ENCODE results near the gene DCBLD1.
"Not testable (repeated sequence)": the region's sequence is repeated elsewhere in the genome, so short reads cannot be mapped to it uniquely, and the experiment has no call there.

DCBLD1 gene

DNA sequence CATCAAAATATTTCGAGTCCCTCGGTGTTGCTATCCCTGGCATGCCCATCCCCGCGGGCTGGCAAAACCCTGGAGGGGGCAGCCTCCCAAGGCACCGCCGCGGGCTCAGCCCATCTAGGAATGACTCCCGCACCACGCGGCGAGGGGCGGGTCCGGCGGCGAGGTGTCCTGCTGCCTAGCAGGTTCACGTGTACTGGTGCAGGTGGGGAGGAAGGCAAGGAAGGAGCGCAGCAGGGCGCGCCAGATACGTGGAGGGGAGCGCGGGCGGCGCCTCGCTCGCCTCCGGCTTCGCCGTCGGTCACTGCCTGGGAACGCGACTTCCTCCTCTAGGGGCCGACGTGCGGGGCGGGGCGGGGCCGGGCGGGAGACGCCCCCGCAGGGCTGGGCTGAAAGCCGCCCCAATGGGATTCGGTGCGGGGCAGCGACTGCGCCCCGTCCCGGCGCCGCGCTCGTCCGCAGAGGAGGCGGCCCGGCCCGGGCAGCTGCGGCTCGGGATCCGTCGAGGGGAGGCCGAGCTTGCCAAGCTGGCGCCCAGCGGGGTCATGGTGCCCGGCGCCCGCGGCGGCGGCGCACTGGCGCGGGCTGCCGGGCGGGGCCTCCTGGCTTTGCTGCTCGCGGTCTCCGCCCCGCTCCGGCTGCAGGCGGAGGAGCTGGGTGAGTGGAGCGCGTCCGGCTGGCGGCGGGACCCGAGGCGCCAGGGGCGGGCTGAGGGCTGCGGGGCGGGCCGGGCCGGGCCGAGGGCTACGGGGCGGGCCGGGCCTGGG lies at the start of gene DCBLD1:
Gene DCBLD1 (plus strand): TSS at position 435 of the 764 bp plus-strand sequence. CDS start 108 bp downstream, at position 543.
- TF ChIP-seq, protein P1, sequence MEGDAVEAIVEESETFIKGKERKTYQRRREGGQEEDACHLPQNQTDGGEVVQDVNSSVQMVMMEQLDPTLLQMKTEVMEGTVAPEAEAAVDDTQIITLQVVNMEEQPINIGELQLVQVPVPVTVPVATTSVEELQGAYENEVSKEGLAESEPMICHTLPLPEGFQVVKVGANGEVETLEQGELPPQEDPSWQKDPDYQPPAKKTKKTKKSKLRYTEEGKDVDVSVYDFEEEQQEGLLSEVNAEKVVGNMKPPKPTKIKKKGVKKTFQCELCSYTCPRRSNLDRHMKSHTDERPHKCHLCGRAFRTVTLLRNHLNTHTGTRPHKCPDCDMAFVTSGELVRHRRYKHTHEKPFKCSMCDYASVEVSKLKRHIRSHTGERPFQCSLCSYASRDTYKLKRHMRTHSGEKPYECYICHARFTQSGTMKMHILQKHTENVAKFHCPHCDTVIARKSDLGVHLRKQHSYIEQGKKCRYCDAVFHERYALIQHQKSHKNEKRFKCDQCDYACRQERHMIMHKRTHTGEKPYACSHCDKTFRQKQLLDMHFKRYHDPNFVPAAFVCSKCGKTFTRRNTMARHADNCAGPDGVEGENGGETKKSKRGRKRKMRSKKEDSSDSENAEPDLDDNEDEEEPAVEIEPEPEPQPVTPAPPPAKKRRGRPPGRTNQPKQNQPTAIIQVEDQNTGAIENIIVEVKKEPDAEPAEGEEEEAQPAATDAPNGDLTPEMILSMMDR (IDR thresholded peaks at IDR 0.05; ENCODE audit: low read depth, low read length), result no peak

DNA sequence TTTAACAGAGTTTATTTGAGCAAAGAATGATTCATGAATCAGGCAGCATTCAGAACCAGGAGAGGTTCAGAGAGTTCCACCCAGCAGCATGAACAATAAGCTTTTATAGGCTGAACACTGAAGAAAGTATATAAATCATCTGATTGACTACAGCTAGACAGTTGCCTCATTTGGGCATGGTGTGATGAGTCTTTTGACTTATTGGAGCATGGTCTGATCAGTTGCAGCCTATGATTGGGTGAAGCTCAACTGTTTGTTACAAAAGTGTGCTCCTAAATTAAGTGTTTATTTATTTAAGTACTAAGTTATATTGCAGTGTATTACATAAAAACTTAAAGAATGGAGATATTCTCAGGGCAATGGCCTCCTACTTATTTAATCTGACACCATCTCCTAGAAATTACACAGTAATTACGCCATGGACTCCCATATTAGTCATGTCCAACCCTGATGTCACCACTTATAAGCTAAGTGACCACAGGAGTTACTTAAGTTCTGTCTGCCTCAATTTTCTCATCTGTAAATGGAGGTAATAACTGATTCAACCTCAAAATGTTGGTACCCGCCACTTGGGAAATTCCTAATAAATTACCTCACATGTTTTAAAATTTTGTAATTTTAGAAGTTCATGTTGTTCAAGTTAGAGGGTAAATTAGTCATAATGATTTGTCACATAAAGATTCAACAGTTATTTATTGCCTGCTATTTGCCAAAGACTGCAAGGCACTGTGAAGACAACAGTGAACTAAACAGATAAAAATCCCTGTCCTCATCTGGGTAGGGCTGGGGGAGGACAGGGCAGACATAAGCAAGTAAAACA lies 41.6 kb upstream of the DCBLD1 start:
- no peak overlapping the region for H3K4me3 ChIP-seq (ENCODE audit: low read depth, low read length)
- TF ChIP-seq, protein P1 (IDR thresholded peaks at IDR 0.05; ENCODE audit: low read depth, low read length), result no peak

More for the DNA sequence above, at the start of gene DCBLD1:
- peak within 1 kb of the TSS; percentile 88 for H3K4me3 ChIP-seq (ENCODE audit: low read depth, low read length)

DNA sequence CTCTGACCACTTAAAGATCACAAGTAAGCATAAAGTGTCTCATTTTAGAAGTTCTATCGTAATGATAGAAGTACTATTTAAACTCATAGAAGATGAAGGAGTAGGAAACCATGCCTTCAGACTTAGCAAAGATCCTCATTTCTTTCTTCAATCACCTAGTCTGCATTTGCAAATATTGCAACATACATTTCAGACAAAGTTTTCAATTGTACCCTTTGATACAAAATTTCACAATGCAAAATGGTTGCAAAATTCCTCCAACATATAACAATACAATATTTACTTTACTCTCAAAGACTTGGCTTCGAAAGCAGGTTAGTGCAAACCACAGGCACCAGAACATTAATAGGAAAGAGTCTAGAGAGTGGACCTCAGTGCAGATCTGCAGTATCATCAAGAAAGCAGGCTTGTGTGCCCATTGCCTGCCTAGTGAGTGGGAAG lies 40.6 kb upstream of the DCBLD1 start:
- TF ChIP-seq, protein P1 (IDR thresholded peaks at IDR 0.05; ENCODE audit: low read depth, low read length), result no peak
- H3K4me3 ChIP-seq (ENCODE audit: low read depth, low read length), result no peak overlapping the region

DNA sequence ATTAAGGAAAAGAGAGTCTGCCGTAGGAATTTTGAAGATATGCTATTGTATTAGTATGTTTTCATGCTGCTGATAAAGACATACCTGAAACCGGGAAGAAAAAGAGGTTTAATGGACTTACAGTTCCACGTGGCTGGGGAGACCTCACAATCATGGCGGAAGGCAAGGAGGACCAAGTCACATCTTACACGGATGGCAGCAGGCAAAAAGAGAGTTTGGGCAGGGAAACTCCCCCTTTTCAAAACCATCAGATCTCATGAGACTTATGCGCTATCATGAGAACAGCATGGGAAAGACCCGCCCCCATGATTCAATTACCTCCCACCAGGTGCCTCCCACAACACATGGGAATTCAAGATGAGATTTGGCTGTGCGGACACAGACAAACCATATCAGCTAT lies 40.2 kb upstream of the DCBLD1 start:
- not testable (repeated sequence) for H3K4me3 ChIP-seq (ENCODE audit: low read depth, low read length)

DNA sequence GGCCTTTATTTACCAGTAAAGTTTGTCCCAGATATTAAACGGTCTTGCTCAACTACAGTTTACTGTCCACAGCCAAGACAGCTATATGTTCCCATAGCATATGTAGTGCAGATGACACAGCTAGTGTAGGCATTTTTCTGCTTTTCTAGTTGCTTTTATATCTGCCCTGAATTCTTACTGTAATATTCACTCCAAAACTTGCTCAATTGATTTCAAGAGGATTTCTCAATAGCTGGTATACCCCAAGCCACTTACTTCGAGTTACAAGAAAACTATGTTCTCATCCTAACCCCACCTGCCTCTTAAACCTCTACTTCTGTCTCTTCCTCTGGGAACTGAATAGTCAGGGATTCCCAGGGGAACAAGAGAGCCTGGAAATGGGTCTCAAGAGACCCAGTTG lies 37.9 kb upstream of the DCBLD1 start:
- TF ChIP-seq, protein P1 (IDR thresholded peaks at IDR 0.05; ENCODE audit: low read depth, low read length), result no peak
- no peak overlapping the region for H3K4me3 ChIP-seq (ENCODE audit: low read depth, low read length)

DNA sequence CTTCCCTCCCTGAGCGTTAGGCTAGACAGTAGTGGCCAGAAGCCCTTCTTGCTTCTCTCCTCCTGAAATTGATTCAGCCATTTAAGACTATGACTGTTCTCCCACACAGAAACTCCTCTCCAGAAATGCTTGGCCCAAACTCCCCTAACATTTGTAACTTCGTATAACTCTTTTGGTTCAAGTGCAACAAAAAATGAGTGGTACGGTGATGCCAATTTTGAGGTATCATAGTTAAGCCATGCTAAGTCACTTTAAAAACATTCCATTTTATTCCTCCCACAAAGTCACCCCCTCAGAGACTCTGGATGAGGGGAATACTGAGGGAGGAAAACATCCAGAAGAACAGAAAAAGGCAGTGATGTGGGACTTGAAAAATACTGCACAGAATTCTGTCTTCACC lies 35.6 kb upstream of the DCBLD1 start:
- TF ChIP-seq, protein P1 (IDR thresholded peaks at IDR 0.05; ENCODE audit: low read depth, low read length), result no peak
- H3K4me3 ChIP-seq (ENCODE audit: low read depth, low read length), result no peak overlapping the region

DNA sequence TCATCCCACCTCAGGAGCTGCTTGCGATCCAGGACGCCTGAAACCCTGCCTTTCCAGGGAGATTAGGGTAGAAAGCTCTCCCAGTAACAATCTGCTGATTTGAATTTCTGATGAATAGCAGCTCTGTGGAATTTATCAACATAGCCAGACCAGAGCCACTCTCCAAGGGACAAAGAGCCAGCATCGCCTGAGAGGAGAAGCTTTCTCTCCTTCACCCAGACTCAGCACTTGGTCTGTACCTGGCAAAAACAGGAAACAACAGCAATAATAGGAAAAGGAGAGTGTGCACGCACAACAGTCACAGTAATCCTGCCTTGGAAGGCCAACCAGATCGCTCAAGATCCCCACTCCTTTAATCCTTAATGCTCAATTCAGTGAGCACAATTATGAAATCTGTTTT lies 34.5 kb upstream of the DCBLD1 start:
- TF ChIP-seq, protein P1 (IDR thresholded peaks at IDR 0.05; ENCODE audit: low read depth, low read length), result no peak
- H3K4me3 ChIP-seq (ENCODE audit: low read depth, low read length), result no peak overlapping the region

Measured in WI38 (cell line).